K562 (cell line): ENCODE data around the gene C5orf24. TPM values are rescaled to one million over a fixed set of nuclear protein-coding genes. Genes with fewer than 3 reads are reported as not detected.
A peak's percentile ranks its signal among the peaks of the same experiment; 100 is the strongest.

Experiments
- ASH1L ChIP-seq: fragments of 450-650 bp; IDR thresholded peaks from 2 replicates; pipeline ENCODE4 v1.6.1; 2018; ENCODE audit warnings: borderline replicate concordance, mild to moderate bottlenecking, low read depth; ENCODE audit not compliant: partially characterized antibody
- COPS2 ChIP-seq: fragments of 450-650 bp; conservative IDR thresholded peaks from 2 replicates; pipeline ENCODE4 v1.6.1; 2016; ENCODE audit warnings: mild to moderate bottlenecking, moderate library complexity
- ERF ChIP-seq: fragments of 450-650 bp; formaldehyde crosslinking; IDR thresholded peaks from 2 replicates; pipeline ENCODE4 v1.4.0; 2020; ENCODE audit warnings: mild to moderate bottlenecking, mixed read lengths
- ETS2 ChIP-seq: IDR thresholded peaks from 2 replicates; pipeline ENCODE4 v1.6.1; 2016; ENCODE audit warnings: borderline replicate concordance, missing genetic modification characterization, mild to moderate bottlenecking, moderate library complexity, missing compliant biosample characterization; ENCODE audit not compliant: poor library complexity, severe bottlenecking
- FOXK1 ChIP-seq: sonication (generic); formaldehyde crosslinking; IDR thresholded peaks from 2 replicates; pipeline ENCODE4 v1.8.0; 2022; ENCODE audit warnings: missing genetic modification reagents, mild to moderate bottlenecking, borderline replicate concordance
- GATA2 ChIP-seq: sonication (generic); formaldehyde crosslinking; IDR thresholded peaks from 2 replicates; pipeline ENCODE4 v1.4.0; 2020; ENCODE audit warnings: mild to moderate bottlenecking, missing genetic modification reagents
- GTF2E2 ChIP-seq: fragments of 200-800 bp; sonication (Bioruptor generic); IDR thresholded peaks from 2 replicates; pipeline ENCODE4 v1.6.1; 2016; ENCODE audit warnings: missing genetic modification characterization, missing compliant biosample characterization
- IRF2 ChIP-seq: sonication (generic); formaldehyde crosslinking; IDR thresholded peaks from 2 replicates; pipeline ENCODE4 v1.8.1; 2022; ENCODE audit warnings: mild to moderate bottlenecking, missing genetic modification reagents
- JUND ChIP-seq, 2 experiments: IDR thresholded peaks; 2 replicates in 1 of 2; 3 replicates in 1 of 2; pipeline ENCODE4 v1.6.1; 2011; ENCODE audit warnings: borderline replicate concordance in 2 of 2, low read depth in 2 of 2, low read length in 2 of 2, improper control_type of control experiment in 1 of 2, missing biosample characterization in 1 of 2, missing genetic modification characterization in 1 of 2, missing genetic modification reagents in 1 of 2
- MTA3 ChIP-seq: fragments of 450-650 bp; formaldehyde crosslinking; IDR thresholded peaks from 2 replicates; pipeline ENCODE4 v1.6.1; 2017; ENCODE audit warnings: mild to moderate bottlenecking, borderline replicate concordance
- NUFIP1 ChIP-seq: fragments of 450-650 bp; IDR thresholded peaks from 2 replicates; pipeline ENCODE4 v1.6.1; 2018; ENCODE audit not compliant: partially characterized antibody
- SLC30A9 ChIP-seq: fragments of 250-450 bp; sonication (Bioruptor Pico); IDR thresholded peaks from 2 replicates; pipeline ENCODE4 v1.8.0; 2022; ENCODE audit warnings: mild to moderate bottlenecking, moderate library complexity
- TEAD2 ChIP-seq: fragments of 450-650 bp; IDR thresholded peaks from 2 replicates; pipeline ENCODE4 v1.6.1; 2016; ENCODE audit warnings: missing genetic modification characterization, control low read depth, missing compliant biosample characterization
- ZNF12 ChIP-seq: sonication (generic); formaldehyde crosslinking; IDR thresholded peaks from 2 replicates; pipeline ENCODE4 v1.4.0; 2020; ENCODE audit warnings: mild to moderate bottlenecking, missing genetic modification reagents
- ZNF143 ChIP-seq: sonication (generic); formaldehyde crosslinking; IDR thresholded peaks from 2 replicates; pipeline ENCODE4 v1.9.0; 2022; ENCODE audit warnings: mild to moderate bottlenecking, missing genetic modification reagents
- ZNF384 ChIP-seq: IDR thresholded peaks from 2 replicates; pipeline ENCODE4 v1.6.1; 2012; ENCODE audit warnings: low read depth, low read length, improper control_type of control experiment
- ZNF436 ChIP-seq: fragments of 250-450, 450-650 bp; sonication (Bioruptor Pico); formaldehyde crosslinking; IDR thresholded peaks from 2 replicates; pipeline ENCODE4 v1.7.0; 2020; ENCODE audit warnings: mild to moderate bottlenecking
- ZNF445 ChIP-seq: fragments of 250-450 bp; sonication (Bioruptor Pico); IDR thresholded peaks from 2 replicates; pipeline ENCODE4 v1.4.0; 2020; ENCODE audit warnings: low read depth, mild to moderate bottlenecking, moderate library complexity
- ZNF561 ChIP-seq: fragments of 450-650 bp; formaldehyde crosslinking; conservative IDR thresholded peaks from 2 replicates; pipeline ENCODE4 v1.4.0; 2020; ENCODE audit warnings: mild to moderate bottlenecking, moderate library complexity
- ZSCAN32 ChIP-seq: fragments of 450-650 bp; formaldehyde crosslinking; IDR thresholded peaks from 2 replicates; pipeline ENCODE4 v1.4.0; 2020; ENCODE audit warnings: mild to moderate bottlenecking, moderate library complexity
- polyA plus RNA-seq, 8 experiments: library from polyadenylated mRNA; depleted of rRNA in 4 of 8; stranded (reverse) in 5 of 8; unstranded in 3 of 8; fragments of >200 nt; fragmentation: Nextera tagmentation in 2 of 8; fragmentation: Illumina TruSeq in 1 of 8; extraction: Ambion mirVana in 2 of 8; extraction: Trizol in 1 of 8; gene quantifications; 2 replicates each; pipeline versions ENCODE4 v1.2.1 to v1.2.3, GENCODE V29; 2011 to 2014; ENCODE audit warnings: inconsistent platforms in 1 of 8, missing spikeins in 1 of 8
- total RNA-seq, 7 experiments: library from RNA; depleted of rRNA in 6 of 7; stranded (reverse); fragments of >200 nt in 6 of 7; fragmentation: Illumina TruSeq in 2 of 7; extraction: Trizol in 2 of 7; gene quantifications; 2 replicates each; pipeline versions ENCODE4 v1.2.1 to v1.2.3, GENCODE V29; 2011 to 2021; ENCODE audit warnings: low replicate concordance in 1 of 7
- TF ChIP-seq, protein P1 (sequence below): fragments of 450-650 bp; formaldehyde crosslinking; IDR thresholded peaks from 2 replicates; pipeline ENCODE4 v1.4.0; 2022; ENCODE audit warnings: missing genetic modification characterization
- TF ChIP-seq, protein P2 (sequence below): fragments of 250-450 bp; sonication (Bioruptor Pico); IDR thresholded peaks from 2 replicates; pipeline ENCODE4 v1.4.0; 2020

C5orf24 gene
- total and polyA plus RNA-seq, 9 of the 15 experiments (the other 6 are each of a cell fraction or from before 2014, with no cell fraction given): 8.9 to 38.6 (median 28.4) TPM

DNA sequence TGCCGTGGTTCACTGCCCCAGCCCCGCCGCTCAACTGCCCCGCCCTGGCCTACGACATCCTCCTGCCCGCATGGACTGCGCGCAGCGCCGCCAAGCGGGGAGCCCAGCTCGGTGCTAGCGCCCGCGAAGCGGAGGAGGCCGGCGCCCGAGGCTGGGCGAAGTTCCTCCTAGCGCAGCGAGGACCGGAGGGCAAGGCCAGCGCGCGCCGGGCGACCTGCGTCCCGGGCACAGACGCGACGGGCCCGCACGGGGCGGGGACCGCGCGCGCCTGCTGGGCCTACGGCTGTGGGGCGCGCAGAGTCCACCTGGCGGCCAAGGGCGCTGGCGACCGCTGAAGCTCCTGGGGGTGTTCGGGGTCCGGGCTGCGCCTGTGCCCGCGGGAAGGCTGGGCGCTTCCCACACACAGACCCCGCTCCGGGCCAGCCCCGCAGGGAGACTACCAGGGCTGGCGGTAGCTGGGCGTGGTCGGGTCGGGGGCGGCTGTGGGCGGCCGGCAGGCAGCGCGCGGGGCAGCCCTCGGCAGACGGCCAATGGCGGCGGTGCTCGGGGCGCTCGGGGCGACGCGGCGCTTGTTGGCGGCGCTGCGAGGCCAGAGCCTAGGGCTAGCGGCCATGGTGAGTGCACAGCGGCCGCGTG, 59.0 kb downstream of the C5orf24 start, which contains the start of gene PCBD2 (continued):
- peak; percentile 15 for TF ChIP-seq ETS2 (tag)
- no peak for TF ChIP-seq FOXK1 (CRISPR knock-in tag)
- TF ChIP-seq ZNF436 (CRISPR knock-in tag): no peak
- TF ChIP-seq ERF (CRISPR knock-in tag): 0 out of 2 replicates have a peak, but pooled peaks have one; percentile 85
- peak; percentile 78; the same call in 1 of the 2 replicates for TF ChIP-seq GTF2E2
- TF ChIP-seq ZNF143: no peak
- no peak for TF ChIP-seq TEAD2 (tag)
- no peak for TF ChIP-seq ZNF445 (CRISPR knock-in tag)
- TF ChIP-seq JUND (IDR thresholded peaks at IDR 0.05; ENCODE audit: borderline replicate concordance, low read depth, low read length): peak; percentile 51
- peak; percentile 19; the same call in 1 of the 3 replicates for TF ChIP-seq JUND (tag; IDR thresholded peaks at IDR 0.05; ENCODE audit: borderline replicate concordance, low read depth, low read length)
- no peak for TF ChIP-seq ZNF12 (CRISPR knock-in tag)
- TF ChIP-seq ZSCAN32 (CRISPR knock-in tag): no peak
- no peak for TF ChIP-seq SLC30A9 (CRISPR knock-in tag)
- TF ChIP-seq ZNF561 (CRISPR knock-in tag): no peak
- no peak for TF ChIP-seq NUFIP1
- no peak for TF ChIP-seq ASH1L
- peak; percentile 39; the same call in 1 of the 2 replicates for TF ChIP-seq ZNF384
- TF ChIP-seq, protein P1, sequence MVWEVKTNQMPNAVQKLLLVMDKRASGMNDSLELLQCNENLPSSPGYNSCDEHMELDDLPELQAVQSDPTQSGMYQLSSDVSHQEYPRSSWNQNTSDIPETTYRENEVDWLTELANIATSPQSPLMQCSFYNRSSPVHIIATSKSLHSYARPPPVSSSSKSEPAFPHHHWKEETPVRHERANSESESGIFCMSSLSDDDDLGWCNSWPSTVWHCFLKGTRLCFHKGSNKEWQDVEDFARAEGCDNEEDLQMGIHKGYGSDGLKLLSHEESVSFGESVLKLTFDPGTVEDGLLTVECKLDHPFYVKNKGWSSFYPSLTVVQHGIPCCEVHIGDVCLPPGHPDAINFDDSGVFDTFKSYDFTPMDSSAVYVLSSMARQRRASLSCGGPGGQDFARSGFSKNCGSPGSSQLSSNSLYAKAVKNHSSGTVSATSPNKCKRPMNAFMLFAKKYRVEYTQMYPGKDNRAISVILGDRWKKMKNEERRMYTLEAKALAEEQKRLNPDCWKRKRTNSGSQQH (CRISPR knock-in tag): no peak
- no peak for TF ChIP-seq COPS2
- no peak for TF ChIP-seq GATA2 (CRISPR knock-in tag)
- peak; percentile 94 for TF ChIP-seq MTA3
- TF ChIP-seq, protein P2, sequence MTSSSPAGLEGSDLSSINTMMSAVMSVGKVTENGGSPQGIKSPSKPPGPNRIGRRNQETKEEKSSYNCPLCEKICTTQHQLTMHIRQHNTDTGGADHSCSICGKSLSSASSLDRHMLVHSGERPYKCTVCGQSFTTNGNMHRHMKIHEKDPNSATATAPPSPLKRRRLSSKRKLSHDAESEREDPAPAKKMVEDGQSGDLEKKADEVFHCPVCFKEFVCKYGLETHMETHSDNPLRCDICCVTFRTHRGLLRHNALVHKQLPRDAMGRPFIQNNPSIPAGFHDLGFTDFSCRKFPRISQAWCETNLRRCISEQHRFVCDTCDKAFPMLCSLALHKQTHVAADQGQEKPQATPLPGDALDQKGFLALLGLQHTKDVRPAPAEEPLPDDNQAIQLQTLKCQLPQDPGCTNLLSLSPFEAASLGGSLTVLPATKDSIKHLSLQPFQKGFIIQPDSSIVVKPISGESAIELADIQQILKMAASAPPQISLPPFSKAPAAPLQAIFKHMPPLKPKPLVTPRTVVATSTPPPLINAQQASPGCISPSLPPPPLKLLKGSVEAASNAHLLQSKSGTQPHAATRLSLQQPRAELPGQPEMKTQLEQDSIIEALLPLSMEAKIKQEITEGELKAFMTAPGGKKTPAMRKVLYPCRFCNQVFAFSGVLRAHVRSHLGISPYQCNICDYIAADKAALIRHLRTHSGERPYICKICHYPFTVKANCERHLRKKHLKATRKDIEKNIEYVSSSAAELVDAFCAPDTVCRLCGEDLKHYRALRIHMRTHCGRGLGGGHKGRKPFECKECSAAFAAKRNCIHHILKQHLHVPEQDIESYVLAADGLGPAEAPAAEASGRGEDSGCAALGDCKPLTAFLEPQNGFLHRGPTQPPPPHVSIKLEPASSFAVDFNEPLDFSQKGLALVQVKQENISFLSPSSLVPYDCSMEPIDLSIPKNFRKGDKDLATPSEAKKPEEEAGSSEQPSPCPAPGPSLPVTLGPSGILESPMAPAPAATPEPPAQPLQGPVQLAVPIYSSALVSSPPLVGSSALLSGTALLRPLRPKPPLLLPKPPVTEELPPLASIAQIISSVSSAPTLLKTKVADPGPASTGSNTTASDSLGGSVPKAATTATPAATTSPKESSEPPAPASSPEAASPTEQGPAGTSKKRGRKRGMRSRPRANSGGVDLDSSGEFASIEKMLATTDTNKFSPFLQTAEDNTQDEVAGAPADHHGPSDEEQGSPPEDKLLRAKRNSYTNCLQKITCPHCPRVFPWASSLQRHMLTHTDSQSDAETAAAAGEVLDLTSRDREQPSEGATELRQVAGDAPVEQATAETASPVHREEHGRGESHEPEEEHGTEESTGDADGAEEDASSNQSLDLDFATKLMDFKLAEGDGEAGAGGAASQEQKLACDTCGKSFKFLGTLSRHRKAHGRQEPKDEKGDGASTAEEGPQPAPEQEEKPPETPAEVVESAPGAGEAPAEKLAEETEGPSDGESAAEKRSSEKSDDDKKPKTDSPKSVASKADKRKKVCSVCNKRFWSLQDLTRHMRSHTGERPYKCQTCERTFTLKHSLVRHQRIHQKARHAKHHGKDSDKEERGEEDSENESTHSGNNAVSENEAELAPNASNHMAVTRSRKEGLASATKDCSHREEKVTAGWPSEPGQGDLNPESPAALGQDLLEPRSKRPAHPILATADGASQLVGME (CRISPR knock-in tag): no peak
- no peak for TF ChIP-seq IRF2 (CRISPR knock-in tag)
